GOT3 (cell line): ENCODE data around the gene SNX33.
"Not testable (repeated sequence)": the region's sequence is repeated elsewhere in the genome, so short reads cannot be mapped to it uniquely, and the experiment has no call there.

ENCODE experiments used
- DNase-seq: peaks from one replicate; lab custom pipeline; 2025; ENCODE audit warnings: mixed read lengths; lab: John Stamatoyannopoulos, UW

Gene SNX33

DNA sequence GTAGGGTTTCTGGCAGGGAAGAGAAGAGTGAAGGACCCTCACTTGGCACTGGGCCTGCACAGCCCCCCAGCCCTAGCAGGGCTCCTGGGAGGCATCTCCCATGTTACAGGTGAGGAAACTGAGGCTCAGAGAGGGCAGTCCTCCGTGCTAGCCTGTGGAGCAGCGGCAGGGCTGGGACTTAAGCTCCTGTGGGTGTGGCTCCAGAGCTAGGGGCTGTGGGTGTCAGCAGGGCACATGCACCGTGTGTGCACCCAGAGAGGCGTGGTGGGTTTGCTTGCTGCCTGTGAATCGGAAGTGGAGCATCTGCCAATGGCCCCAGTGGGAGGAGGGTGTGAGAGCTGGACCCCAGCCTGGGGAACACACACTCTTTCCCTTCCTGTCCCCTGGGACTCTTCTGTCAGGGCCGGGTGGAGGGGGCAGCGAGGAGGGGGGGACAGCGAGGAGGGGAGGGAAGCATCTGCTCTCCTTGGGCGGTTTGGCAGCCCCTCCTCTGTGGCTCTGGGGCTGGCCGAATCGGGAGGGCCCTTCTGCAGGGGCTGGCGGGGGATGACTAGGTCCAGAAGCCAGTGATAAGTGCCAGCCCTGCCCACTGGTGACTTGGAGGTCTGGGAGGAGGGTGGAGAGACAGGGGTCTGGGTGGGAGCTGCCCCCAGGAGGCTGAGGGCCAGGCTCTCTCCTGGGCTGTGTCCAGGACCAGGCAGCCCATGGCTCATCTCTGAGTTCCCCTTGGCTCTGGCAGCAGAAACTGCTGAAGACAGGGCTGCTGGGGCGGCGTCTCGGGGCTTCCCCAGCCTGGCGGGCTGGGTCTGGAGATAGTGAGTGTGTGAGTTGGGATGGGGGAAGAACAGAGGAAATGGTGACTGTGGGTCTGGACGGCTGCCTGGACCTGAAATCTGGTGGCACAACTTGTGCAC is 52.5 kb downstream of the SNX33 start:
- peak; percentile 48 for DNase-seq

DNA sequence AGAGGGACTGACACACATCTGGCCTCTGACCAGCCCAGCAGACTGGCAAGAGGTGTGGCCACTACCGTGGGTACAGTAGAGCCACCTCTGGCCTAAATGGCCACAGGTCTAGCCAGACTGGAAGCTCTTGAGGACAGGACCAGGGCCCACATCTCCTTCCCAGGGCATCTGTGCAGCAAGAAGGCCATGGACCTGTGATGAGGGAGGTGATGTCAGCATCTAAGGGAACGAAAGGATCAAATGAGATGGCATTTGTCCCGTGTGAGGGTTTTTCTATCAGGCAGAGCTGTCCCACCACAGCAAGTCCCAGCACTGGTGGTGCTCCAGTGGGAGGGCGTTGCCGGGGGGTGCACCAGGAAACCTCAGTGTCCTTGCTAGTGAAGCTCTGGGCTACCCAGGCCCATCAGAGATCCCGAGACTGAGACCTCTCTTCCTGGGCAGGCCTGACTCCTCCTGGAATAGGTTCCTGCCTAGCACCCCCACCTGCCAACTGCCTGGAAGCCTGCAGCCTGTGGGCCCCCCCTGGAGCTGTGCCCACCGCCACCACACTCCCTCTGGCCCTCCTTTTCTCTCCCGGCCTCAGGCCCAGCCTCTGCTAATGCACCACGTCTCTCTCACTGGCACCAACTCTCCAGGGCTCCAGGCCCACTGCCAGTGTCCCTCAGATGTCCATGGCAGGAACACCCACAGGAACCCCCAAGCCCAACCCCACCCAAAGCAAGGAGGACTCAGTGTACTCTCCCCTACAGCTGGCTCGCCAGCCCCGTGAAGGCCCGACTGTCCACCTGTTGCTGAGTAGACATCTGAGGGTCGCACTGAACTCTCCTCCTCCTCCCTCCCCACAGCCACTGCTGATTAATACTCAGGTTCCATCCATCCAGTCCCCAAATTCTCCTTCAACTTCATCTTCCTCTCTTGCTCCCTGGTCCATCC is 53.6 kb downstream of the SNX33 start:
- DNase-seq = not testable (repeated sequence)

DNA sequence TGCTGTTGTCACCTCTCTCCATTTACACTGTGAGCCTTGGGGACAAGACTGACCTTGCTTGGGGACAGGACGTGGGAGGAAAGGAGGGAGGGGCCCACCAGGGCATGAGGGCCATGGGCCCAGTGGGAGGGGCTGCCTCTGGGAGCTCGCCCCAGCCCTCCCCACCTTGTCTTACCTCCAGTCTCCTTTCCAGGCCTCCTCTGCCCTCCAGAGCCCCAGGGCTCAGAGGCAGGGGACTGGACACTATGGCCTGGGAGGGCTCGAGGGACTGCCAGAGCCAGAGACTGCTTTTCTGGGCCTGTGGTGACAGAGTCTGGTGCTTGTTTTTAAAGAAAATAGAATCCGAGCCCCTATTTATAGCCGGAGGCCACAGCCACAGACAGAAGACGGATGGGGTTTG is 54.7 kb downstream of the SNX33 start:
- DNase-seq = no peak

DNA sequence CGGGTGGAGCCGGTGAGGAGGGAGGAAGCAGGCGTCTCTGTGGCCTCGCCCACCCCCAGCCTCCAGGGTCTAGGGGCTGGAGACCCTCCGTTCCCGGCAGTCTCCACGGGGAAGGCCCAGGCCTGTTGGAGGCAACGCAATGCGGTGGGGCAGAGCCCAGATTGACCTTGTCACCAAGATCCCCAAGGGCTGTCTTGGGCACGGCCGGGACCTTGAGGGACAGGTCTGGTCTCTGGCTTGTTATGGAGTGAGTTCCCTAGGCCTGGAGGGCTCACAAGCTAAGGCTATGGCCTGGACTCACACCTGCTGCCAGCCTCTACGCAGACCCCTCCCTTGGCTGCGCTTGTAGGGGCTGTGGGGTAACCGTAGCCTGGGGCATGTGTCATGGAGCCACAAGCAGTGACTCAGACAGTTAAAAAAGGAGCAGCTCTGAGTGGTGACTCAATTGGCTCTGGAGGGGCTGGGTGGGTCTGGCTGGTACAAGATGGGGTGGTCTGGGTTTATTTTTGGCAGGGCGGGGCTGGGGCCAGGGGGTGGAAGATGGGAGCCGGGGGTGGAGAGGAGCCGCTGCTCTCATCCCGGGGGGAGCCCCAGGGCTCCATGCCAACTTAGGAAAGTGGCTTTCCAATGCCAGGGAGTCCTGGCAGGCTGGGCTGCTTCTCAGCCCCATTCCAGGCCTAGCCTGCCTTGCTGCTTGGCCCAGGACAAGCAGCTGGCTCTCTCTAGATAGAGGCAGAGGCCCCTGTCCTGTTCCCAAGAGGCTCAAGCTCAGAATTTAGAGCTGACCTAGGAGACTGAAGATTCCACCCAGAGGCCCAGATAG is 55.9 kb downstream of the SNX33 start:
- not testable (repeated sequence) for DNase-seq

DNA sequence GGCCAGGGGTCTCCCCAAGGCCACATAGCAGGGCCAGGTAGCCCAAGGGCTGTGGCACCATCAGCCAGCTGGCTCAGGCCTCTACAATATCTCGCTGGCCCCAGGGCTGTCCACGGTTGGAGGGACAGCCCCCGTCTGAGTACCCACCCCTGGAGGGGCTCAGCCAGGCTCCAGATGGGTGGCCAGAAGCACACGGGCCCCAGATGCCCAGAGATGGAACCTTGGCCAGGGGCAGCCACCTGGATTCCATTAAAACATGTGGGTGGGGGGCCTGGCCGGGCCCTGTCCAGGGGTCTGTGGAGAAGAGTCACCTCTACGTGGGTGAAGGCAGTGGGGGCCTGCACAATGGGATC is 56.5 kb downstream of the SNX33 start:
- DNase-seq = no peak

DNA sequence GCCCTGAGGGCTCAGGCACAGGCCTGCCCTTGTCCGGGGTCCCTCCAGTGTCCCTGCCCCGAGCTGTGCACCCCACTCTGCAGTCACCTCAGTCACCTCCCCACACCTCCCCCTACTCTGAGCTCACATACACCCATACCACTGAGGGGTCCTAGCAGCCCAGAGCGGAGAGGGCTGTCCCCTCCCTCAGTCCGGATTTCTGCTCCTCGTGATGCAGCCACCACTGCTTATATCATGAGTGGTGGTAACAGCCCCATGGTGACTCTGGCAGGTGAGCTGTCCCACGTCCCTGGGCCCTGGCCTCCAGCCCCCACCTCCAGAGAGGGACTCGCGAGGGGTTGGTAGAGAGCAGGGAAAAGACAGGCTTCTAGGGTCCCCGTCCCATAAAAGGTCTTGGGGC is 56.9 kb downstream of the SNX33 start:
- no peak for DNase-seq

DNA sequence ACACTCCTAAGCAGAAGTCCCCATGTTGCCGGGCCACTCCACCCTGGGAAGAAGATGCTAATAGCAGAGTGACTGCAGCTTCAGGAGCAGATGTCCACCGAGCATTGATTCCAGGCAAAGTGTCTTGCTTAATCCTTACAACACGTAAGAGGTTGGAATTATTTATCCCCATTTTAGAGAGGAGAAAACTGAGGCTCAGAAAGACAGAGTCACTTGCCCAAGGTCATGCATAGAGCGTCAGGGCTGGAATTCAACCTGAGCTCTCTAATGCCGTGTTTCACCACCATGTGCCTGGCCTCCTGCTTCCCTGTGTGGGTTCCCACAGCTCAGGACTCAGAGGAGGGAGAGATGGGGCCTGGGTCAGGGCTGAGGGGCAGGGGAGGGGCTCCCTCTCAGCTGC is 57.7 kb downstream of the SNX33 start:
- not testable (repeated sequence) for DNase-seq

DNA sequence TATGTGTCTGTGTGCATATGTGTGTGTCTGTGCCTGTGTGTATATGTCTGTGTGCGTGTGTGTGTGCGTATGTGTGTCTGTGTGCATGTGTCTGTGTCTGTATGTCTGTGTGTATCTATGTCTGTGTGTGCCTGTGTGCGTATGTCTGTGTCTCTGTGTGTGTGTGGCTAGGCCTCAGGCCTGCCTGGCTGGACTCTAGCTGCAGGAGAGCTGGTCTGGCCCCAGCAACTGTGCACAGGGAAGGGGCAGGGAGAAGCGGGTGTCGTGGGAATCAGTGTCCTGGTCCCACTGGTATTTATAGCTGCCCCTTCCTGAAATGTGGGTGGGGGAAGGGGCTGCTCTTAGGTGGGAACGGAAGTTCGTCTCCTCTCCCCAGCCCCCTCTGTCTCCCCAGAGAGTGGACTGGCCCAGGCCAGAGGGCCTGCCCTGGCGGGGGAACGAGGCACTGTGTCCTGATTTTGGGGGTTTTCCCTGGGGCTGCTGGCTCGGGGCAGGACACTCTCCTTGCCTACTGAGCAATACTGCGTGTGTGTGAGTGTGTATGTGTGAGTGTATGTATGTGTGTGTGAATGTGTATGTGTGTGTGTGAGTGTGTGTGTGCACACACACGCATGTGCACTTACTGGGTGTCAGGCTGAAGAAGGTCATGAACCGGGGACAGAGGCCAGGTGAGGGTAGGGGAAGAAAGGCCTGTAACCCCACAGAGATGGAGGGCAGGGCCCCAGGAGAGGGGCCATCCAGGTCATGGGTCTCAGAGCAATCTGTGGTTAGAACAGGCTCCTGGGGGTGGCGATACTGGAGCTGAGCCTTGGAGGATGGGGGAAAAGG is 58.4 kb downstream of the SNX33 start:
- DNase-seq = no peak

DNA sequence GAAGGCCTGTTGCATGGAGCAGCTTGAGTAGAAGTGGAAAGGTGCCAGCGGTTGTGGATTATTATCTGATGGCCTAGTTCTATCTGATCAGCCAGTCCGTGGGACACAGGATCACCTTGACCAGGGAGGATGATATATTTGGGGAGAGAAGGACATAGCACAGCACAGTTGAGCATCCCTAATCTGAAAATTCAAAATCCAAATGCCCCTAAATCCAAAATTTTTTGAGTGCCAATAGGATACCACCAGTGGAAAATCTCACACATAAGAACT is 58.9 kb downstream of the SNX33 start:
- DNase-seq = no peak

DNA sequence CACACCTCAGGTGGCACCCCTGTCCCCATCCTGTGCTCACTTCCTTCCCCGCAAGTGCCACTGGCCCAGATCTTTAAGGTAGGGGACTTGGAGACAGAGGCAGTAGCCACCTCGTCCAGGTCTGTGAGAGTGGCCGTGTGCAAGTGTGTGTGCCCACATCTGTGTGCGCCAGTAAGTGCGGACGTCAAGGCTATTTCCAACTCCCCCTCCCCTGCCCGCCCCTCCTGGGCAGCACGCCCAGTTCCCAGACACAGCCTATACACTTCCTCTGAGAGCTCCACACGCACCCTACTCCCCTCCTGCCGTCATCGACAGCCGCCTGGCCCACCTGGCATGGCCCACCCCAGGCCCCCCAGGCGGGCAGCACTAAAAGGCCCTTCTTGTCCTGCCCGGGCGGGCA is 61.7 kb downstream of the SNX33 start:
- not testable (repeated sequence) for DNase-seq

DNA sequence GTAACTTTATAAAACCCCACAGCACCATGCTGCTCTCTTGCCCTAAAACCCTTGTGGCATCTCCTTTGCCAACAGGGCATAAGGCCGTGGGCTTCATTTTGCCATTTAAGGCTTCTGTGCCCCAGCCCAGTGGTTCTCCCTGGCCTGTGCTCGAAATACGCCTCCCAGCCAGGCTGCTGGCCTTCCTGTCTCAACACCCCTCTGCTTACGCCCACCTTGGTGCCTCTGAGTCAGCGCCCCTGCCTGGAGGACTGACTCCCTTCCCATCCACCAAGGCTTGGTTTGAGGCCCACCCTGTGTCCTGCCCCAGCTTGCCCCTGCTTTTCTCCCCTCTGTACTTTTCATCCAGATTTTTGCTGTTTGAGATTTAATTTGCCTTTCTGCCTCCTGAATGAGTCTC is 63.2 kb downstream of the SNX33 start:
- DNase-seq = not testable (repeated sequence)

DNA sequence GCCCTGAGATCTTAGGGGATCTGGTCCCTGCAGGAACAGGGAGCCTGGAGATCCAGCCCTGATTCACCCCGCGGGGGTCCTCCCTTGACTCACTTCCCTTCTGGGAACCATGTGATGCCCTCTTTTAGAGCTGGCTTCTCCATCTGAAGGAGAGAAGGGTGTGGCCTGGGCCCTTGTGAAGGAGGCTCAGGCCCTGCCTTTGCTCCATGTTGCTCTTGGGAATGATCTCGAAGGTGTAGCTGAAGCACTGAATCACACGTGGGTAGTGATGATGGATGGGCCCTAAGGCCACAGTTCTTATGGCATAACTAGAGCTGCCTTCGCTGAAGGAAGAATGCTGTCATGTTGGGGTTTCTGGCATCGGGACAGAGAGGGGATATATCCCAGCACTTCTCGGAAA is 63.8 kb downstream of the SNX33 start:
- DNase-seq = not testable (repeated sequence)
